Urinary bladder (tissue), 4 donors: ENCODE data around the gene PSMB4. TPM values are rescaled to one million over a fixed set of nuclear protein-coding genes. Genes with fewer than 3 reads are reported as not detected.
"Not testable (repeated sequence)": the region's sequence is repeated elsewhere in the genome, so short reads cannot be mapped to it uniquely, and the experiment has no call there.

Experiments
- DNase-seq: peaks from one replicate; pipeline ENCODE4 v3.0.0-alpha.2; 2015; ENCODE audit errors: extremely low spot score
- H3K27ac ChIP-seq: one replicate; pipeline ENCODE4 v1.5.1; 2013; ENCODE audit warnings: low read depth, mild to moderate bottlenecking, moderate library complexity
- H3K36me3 ChIP-seq: one replicate; pipeline ENCODE4 v1.6.1; 2013; ENCODE audit warnings: mild to moderate bottlenecking, moderate library complexity; ENCODE audit not compliant: insufficient read depth
- H3K4me1 ChIP-seq: one replicate; pipeline ENCODE4 v1.6.1; 2013; ENCODE audit warnings: mild to moderate bottlenecking, moderate library complexity; ENCODE audit not compliant: insufficient read depth
- H3K4me3 ChIP-seq: one replicate; pipeline ENCODE4 v1.5.1; 2013; ENCODE audit warnings: low read depth, low read length
- WGBS: extraction: QIAGEN DNeasy Blood & Tissue Kit; methylation state at CpG from one replicate; pipeline ENCODE4 v1.1.7; 2013; 5-methylcytosine and 5-hydroxymethylcytosine counted together
- polyA plus RNA-seq: library from polyadenylated mRNA; stranded (reverse); fragments of 200-250 nt; gene quantifications from one replicate; pipeline ENCODE4 v1.2.3, GENCODE V29; 2013
- small RNA-seq: library from RNA; depleted of rRNA; stranded (forward); fragments of <200 nt; gene quantifications from one replicate; pipeline ENCODE3, GENCODE V24; 2014
- total RNA-seq: library from RNA; depleted of rRNA; stranded (reverse); fragments of >200 nt; gene quantifications from one replicate; pipeline ENCODE4 v1.2.3, GENCODE V29; 2014
- donor health status: healthy with polysubstance abuse.
- donor health status: healthy.

Gene PSMB4
- total and polyA plus RNA-seq, 2 donors, result 217 to 323 TPM

DNA sequence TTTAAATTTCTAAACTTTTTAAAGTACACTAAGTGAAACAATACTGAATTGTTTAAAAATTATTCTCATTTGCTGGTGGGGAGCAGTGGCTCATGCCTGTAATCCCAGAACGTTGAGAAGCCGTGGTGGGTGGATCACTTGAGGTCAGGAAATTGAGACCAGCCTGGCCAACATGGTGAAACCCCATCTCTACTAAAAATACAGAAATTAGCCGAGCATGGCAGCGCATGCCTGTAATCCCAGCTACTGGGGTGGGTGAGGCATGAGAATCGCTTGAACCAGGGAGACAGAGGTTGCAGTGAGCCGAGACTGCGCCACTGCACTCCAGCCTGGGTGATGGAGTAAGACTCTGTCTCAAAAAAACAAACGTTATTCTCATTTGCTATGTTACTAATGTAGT lies 38.0 kb downstream of the PSMB4 start:
- not testable (repeated sequence) for H3K27ac ChIP-seq, DNase-seq, H3K36me3 ChIP-seq, H3K4me1 ChIP-seq, H3K4me3 ChIP-seq
- 69% methylated on average over 8 of the region's 8 CpGs for WGBS

DNA sequence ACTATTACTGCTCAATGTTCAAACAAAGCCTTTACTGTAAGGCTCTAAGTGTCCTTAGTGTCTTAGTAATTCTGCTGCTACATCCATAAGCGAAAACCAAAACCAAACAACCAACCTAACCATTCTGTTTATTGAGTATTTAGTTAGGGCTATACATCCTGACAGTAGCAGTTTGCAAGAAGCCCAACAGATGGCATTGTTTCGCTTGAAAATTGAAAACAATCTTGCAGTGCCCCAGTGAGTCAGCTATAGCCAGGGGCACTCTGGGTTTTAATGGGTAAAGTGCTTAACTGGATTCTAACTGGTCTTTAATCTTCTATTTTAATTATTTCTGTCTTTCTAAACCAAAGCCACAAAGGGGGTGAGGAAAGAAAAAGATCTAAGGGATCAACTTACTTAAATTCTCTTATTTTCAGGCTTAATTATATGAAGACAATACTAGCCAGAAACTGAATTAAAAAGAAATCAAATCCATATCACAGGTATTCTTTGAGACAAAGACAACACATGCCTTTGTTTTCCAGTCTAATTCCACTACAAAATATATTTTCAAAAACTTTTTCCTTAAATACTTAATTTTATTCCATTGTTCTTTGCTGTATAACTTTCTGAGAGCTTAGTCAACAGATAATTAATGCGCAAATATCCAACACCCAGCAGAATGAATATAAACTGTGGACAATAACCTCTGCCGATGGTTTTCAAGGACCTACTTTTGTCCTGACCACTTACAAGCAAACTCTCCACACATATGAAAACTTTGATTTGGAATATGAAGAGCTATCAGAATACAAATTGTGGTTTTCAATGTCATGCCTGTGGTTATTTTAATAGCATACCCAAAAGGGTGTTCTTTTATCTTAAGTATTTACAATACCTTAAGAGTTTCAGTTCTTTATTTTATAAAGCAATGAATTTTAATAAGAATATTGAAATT lies 44.7 kb downstream of the PSMB4 start:
- H3K27ac ChIP-seq, result no peak overlapping the region
- 49% methylated on average over 4 of the region's 4 CpGs for WGBS
- H3K4me1 ChIP-seq, result no peaks in the 10 kb centered on the region
- H3K4me3 ChIP-seq, result no peak overlapping the region
- no peaks in the 10 kb centered on the region for H3K36me3 ChIP-seq
- DNase-seq, result peak; percentile 53

DNA sequence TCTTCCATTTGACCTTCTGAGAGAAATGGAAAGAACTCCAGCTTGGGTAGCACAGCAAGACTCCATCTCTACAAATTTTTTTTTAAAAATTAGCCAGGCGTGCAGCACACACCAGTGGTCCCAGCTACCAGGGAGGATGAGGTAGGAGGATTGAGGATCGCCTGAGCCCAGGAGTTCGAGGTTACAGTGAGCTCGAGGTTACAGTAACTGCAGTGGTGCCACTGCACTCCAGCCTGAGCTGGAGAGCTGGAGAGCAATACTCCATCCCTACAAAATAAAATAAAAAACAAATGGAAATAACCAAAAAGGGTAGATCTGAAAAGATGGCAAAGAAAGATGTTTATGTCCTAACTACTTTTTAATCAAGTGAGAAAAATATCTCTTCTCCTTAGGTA lies 45.4 kb downstream of the PSMB4 start:
- 74% methylated on average over 4 of the region's 4 CpGs for WGBS
- DNase-seq, result no peak
- Histone ChIP-seq H3K4me3 (no peak overlapping the region), H3K4me1 (no peaks in the 10 kb centered on the region), H3K27ac (no peak overlapping the region), H3K36me3 (no peaks in the 10 kb centered on the region)

DNA sequence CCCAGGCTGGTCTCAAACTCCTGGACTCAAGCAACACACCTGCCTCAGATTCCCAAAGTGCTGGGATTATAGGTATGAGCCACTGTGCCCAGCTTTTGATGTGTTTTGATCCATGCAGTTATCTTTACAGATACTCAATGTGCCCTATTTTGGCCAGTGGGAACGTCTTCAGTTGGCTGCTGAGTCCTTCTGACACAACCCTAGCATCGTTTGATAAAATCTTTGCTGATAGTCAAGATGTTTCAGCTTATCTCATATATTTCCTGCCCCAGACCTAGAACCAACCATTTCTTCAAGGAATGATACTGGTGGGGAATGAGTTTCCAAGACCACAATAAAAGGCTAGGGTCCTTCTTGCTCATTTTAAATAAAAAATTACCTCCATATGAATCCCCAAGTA lies 48.3 kb downstream of the PSMB4 start:
- H3K4me1 ChIP-seq, result no peaks in the 10 kb centered on the region
- WGBS, result 43% methylated on average over 2 of the region's 2 CpGs
- H3K4me3 ChIP-seq, result no peak overlapping the region
- H3K36me3 ChIP-seq, result no peaks in the 10 kb centered on the region
- no peak for DNase-seq
- no peak overlapping the region for H3K27ac ChIP-seq

Small RNAs within 50 kb of the gene (small RNA-seq; reads per million reads assigned to genes)
- gene RNY4P25, result 0.33 reads per million, percentile 16 among the genes with 10 or more reads in this experiment

Other genes with a start within 250 kb of the PSMB4 start
- gene TNFAIP8L2, start 242.9 kb upstream of the PSMB4 start, total RNA-seq, result 4.0 TPM
- gene TNFAIP8L2, start 242.9 kb upstream of the PSMB4 start, polyA plus RNA-seq, result 5.4 TPM
- gene LYSMD1, start 233.7 kb upstream of the PSMB4 start, total RNA-seq, result 6.8 TPM
- gene LYSMD1, start 233.7 kb upstream of the PSMB4 start, polyA plus RNA-seq, result 14.0 TPM
- gene SCNM1, start 233.4 kb upstream of the PSMB4 start, total RNA-seq, result 22.4 TPM
- gene SCNM1, start 233.4 kb upstream of the PSMB4 start, polyA plus RNA-seq, result 49.5 TPM
- gene TMOD4, start 223.6 kb upstream of the PSMB4 start, total RNA-seq, result 2.3 TPM
- 0.76 TPM for gene TMOD4, start 223.6 kb upstream of the PSMB4 start, polyA plus RNA-seq
- 32.1 TPM for gene VPS72, start 209.4 kb upstream of the PSMB4 start, total RNA-seq
- 44.4 TPM for gene VPS72, start 209.4 kb upstream of the PSMB4 start, polyA plus RNA-seq
- 77.0 TPM for gene PIP5K1A, start 201.0 kb upstream of the PSMB4 start, total RNA-seq
- 22.1 TPM for gene PIP5K1A, start 201.0 kb upstream of the PSMB4 start, polyA plus RNA-seq
- 77.2 TPM for gene PSMD4, start 144.8 kb upstream of the PSMB4 start, total RNA-seq
- gene PSMD4, start 144.8 kb upstream of the PSMB4 start, polyA plus RNA-seq, result 191 TPM
- gene ZNF687, start 117.3 kb upstream of the PSMB4 start, total RNA-seq, result 8.1 TPM
- gene ZNF687, start 117.3 kb upstream of the PSMB4 start, polyA plus RNA-seq, result 15.9 TPM
- gene PI4KB, start 72.2 kb upstream of the PSMB4 start, total RNA-seq, result 26.5 TPM
- 45.5 TPM for gene PI4KB, start 72.2 kb upstream of the PSMB4 start, polyA plus RNA-seq
- gene RFX5, start 52.3 kb upstream of the PSMB4 start, total RNA-seq, result 42.9 TPM
- 31.2 TPM for gene RFX5, start 52.3 kb upstream of the PSMB4 start, polyA plus RNA-seq
- 32.9 TPM for gene SELENBP1, start 26.9 kb upstream of the PSMB4 start, total RNA-seq
- gene SELENBP1, start 26.9 kb upstream of the PSMB4 start, polyA plus RNA-seq, result 82.8 TPM
- gene POGZ, start 59.9 kb downstream of the PSMB4 start, total RNA-seq, result 86.9 TPM
- 32.1 TPM for gene POGZ, start 59.9 kb downstream of the PSMB4 start, polyA plus RNA-seq
- 5.9 TPM for gene CGN, start 111.8 kb downstream of the PSMB4 start, total RNA-seq
- 5.5 TPM for gene CGN, start 111.8 kb downstream of the PSMB4 start, polyA plus RNA-seq
- 9.7 TPM for gene TUFT1, start 140.7 kb downstream of the PSMB4 start, total RNA-seq
- 8.5 TPM for gene TUFT1, start 140.7 kb downstream of the PSMB4 start, polyA plus RNA-seq
- gene SNX27, start 212.5 kb downstream of the PSMB4 start, total RNA-seq, result 66.6 TPM
- 18.6 TPM for gene SNX27, start 212.5 kb downstream of the PSMB4 start, polyA plus RNA-seq